K562 (cell line): ENCODE data around the gene CNIH3. TPM values are rescaled to one million over a fixed set of nuclear protein-coding genes. Genes with fewer than 3 reads are reported as not detected.

Source experiments
- ATAC-seq: fragments of 200-7000 bp; cut with Tn5 transposase; 3 replicates; pipeline ENCODE4 v1.9.1; 2020; ENCODE audit warnings: moderate library complexity
- BruUV-seq: library from RNA; stranded (reverse); fragments of 400-500 nt; replicated peaks from 2 replicates; lab custom pipeline; 2021; lab: Mats Ljungman, UMichigan
- CTCF ChIA-PET: fragments of 300-600 bp; formaldehyde crosslinking; extraction: SDS; loops from one replicate; lab custom pipeline; 2021; ENCODE audit warnings: low intra/inter-chr PET ratio; lab: Yijun Ruan, JAX
- POLR2A ChIA-PET: fragments of 300-600, 350-650 bp; sonication (Branson Sonifier 250); formaldehyde crosslinking; extraction: SDS; loops from one replicate; lab custom pipeline; 2021; ENCODE audit warnings: antibody characterized with exemption, inconsistent platforms; lab: Yijun Ruan, JAX
- DNase-seq, 4 experiments: peaks; one replicate each; pipeline versions ENCODE4 v3.0.0 to v3.0.0-alpha.2; 2011 to 2018; ENCODE audit warnings: low spot score in 3 of 4, mixed read lengths in 3 of 4; ENCODE audit errors: extremely low read depth in 1 of 4
- FAIRE-seq: peaks from 2 replicates; lab custom pipeline; 2011; peaks lifted over from hg19 to GRCh38; lab: Jason Lieb, UNC
- H2AFZ ChIP-seq: 2 replicates; pipeline ENCODE4 v1.6.0; 2011; ENCODE audit warnings: low read depth, low read length, control low read depth, inconsistent platforms
- H3K27ac ChIP-seq: fragments of 200-600 bp; 3 replicates; pipeline ENCODE4 v1.8.0; 2011; ENCODE audit warnings: low read depth, mild to moderate bottlenecking, control low read depth, inconsistent platforms, low read length, moderate library complexity, mixed read lengths; ENCODE audit errors: extremely low read depth
- H3K27me3 ChIP-seq, 2 experiments: fragments of 300-600 bp in 1 of 2; 2 replicates in 1 of 2; 3 replicates in 1 of 2; pipeline versions ENCODE4 v1.6.0 to v1.8.0; 2011; ENCODE audit warnings: inconsistent platforms in 2 of 2, low read length in 2 of 2, mild to moderate bottlenecking in 1 of 2, mixed read lengths in 1 of 2, moderate library complexity in 1 of 2; ENCODE audit not compliant: control insufficient read depth in 2 of 2, insufficient read depth in 2 of 2
- H3K36me3 ChIP-seq: fragments of 300-600 bp; 3 replicates; pipeline ENCODE4 v1.8.0; 2011; ENCODE audit warnings: mild to moderate bottlenecking, low read length, inconsistent platforms; ENCODE audit not compliant: control insufficient read depth, insufficient read depth
- H3K4me1 ChIP-seq, 2 experiments: fragments of 200-600 bp in 1 of 2; replicated peaks in 1 of 2; 2 replicates in 1 of 2; 3 replicates in 1 of 2; pipeline versions ENCODE4 v1.5.1 to v1.8.0; 2011; ENCODE audit warnings: inconsistent platforms in 2 of 2, low read length in 2 of 2, mild to moderate bottlenecking in 1 of 2, mixed read lengths in 1 of 2, moderate library complexity in 1 of 2; ENCODE audit not compliant: control insufficient read depth in 2 of 2, insufficient read depth in 2 of 2
- H3K4me2 ChIP-seq: 2 replicates; pipeline ENCODE4 v1.6.1; 2011; ENCODE audit warnings: low read length, control low read depth, inconsistent platforms, mixed read lengths; ENCODE audit not compliant: insufficient read depth
- H3K4me3 ChIP-seq: fragments of 200-600 bp; sonication (generic), shearing (Covaris generic); 2 replicates; pipeline ENCODE4 v1.5.1; 2016; ENCODE audit warnings: control low read depth, inconsistent platforms
- H3K79me2 ChIP-seq: fragments of 200-600 bp; 3 replicates; pipeline ENCODE4 v1.8.0; 2011; ENCODE audit warnings: low read length, inconsistent platforms; ENCODE audit not compliant: control insufficient read depth, insufficient read depth
- H3K9ac ChIP-seq, 2 experiments: 2 replicates each; pipeline versions ENCODE4 v1.6.0 to v1.6.1; 2011; ENCODE audit warnings: low read depth in 2 of 2, low read length in 2 of 2, control low read depth in 1 of 2, inconsistent platforms in 1 of 2, mild to moderate bottlenecking in 1 of 2, mixed read lengths in 1 of 2; ENCODE audit not compliant: insufficient read depth in 1 of 2
- H3K9me1 ChIP-seq: one replicate; pipeline ENCODE4 v1.6.0; 2011; ENCODE audit warnings: inconsistent platforms, mild to moderate bottlenecking, low read length, moderate library complexity; ENCODE audit not compliant: control insufficient read depth, insufficient read depth
- H3K9me3 ChIP-seq: replicated peaks from 2 replicates; pipeline ENCODE4 v1.5.1; 2011; ENCODE audit warnings: low read depth, low read length, inconsistent platforms; ENCODE audit not compliant: control insufficient read depth, insufficient read depth
- H4K20me1 ChIP-seq: replicated peaks from 2 replicates; pipeline ENCODE4 v1.6.1; 2011; ENCODE audit warnings: low read length, inconsistent platforms, mixed read lengths; ENCODE audit not compliant: control insufficient read depth, insufficient read depth
- FOXJ2 ChIP-seq: fragments of 200-800 bp; sonication (Bioruptor generic); IDR thresholded peaks from 2 replicates; pipeline ENCODE4 v1.6.1; 2016; ENCODE audit warnings: missing genetic modification characterization, missing compliant biosample characterization
- HEY1 ChIP-seq: fragments of 250-450 bp; sonication (Bioruptor Pico); IDR thresholded peaks from 2 replicates; pipeline ENCODE4 v1.5.0; 2020; ENCODE audit warnings: mild to moderate bottlenecking, moderate library complexity, borderline replicate concordance
- KLF1 ChIP-seq: fragments of 450-650 bp; IDR thresholded peaks from 2 replicates; pipeline ENCODE4 v1.6.1; 2016; ENCODE audit warnings: missing genetic modification characterization, missing compliant biosample characterization
- MXD1 ChIP-seq: fragments of 250-450 bp; sonication (Bioruptor Pico); IDR thresholded peaks from 2 replicates; pipeline ENCODE4 v1.8.0; 2021; ENCODE audit warnings: borderline replicate concordance, mild to moderate bottlenecking, moderate library complexity; ENCODE audit not compliant: poor library complexity, severe bottlenecking
- POLR2AphosphoS2 ChIP-seq: IDR thresholded peaks from 2 replicates; pipeline ENCODE4 v1.6.1; 2012; ENCODE audit warnings: low read length, improper control_type of control experiment
- RB1 ChIP-seq: fragments of 450-650 bp; IDR thresholded peaks from 2 replicates; pipeline ENCODE4 v1.6.1; 2017; ENCODE audit warnings: low read depth, mild to moderate bottlenecking
- TAL1 ChIP-seq: fragments of 450-650 bp; IDR thresholded peaks from 2 replicates; pipeline ENCODE4 v1.6.1; 2016; ENCODE audit warnings: mild to moderate bottlenecking
- USF2 ChIP-seq: sonication (generic); formaldehyde crosslinking; IDR thresholded peaks from 2 replicates; pipeline ENCODE4 v1.5.0; 2020; ENCODE audit warnings: missing genetic modification reagents
- ZBED1 ChIP-seq: IDR thresholded peaks from 2 replicates; pipeline ENCODE4 v1.6.1; 2014
- ZNF175 ChIP-seq: fragments of 200-800 bp; sonication (Bioruptor generic); IDR thresholded peaks from 2 replicates; pipeline ENCODE4 v1.6.1; 2016; ENCODE audit warnings: low read depth, mild to moderate bottlenecking, missing genetic modification characterization, missing compliant biosample characterization
- ZNF324 ChIP-seq: fragments of 250-450 bp; sonication (Bioruptor Pico); IDR thresholded peaks from 2 replicates; pipeline ENCODE4 v1.4.0; 2020; ENCODE audit warnings: mild to moderate bottlenecking
- ZNF408 ChIP-seq: fragments of 250-450 bp; sonication (Bioruptor Pico); IDR thresholded peaks from 2 replicates; pipeline ENCODE4 v1.4.0; 2020; ENCODE audit warnings: low read depth, mild to moderate bottlenecking, moderate library complexity
- ZNF644 ChIP-seq: fragments of 200-800 bp; sonication (Bioruptor generic); IDR thresholded peaks from 2 replicates; pipeline ENCODE4 v1.6.1; 2016; ENCODE audit warnings: low read depth, missing genetic modification characterization, missing compliant biosample characterization
- ZNF668 ChIP-seq: fragments of 250-450 bp; sonication (Bioruptor Pico); IDR thresholded peaks from 2 replicates; pipeline ENCODE4 v1.8.0; 2022; ENCODE audit warnings: mild to moderate bottlenecking, inconsistent platforms
- ZNF780A ChIP-seq: fragments of 250-450 bp; sonication (Bioruptor Pico); IDR thresholded peaks from 2 replicates; pipeline ENCODE4 v1.5.0; 2021; ENCODE audit warnings: mild to moderate bottlenecking
- ZSCAN32 ChIP-seq: fragments of 450-650 bp; formaldehyde crosslinking; IDR thresholded peaks from 2 replicates; pipeline ENCODE4 v1.4.0; 2020; ENCODE audit warnings: mild to moderate bottlenecking, moderate library complexity
- WGBS: fragments of 100-300 bp; shearing (Covaris generic); methylation state at CpG from one replicate; pipeline ENCODE4 v1.1.6; 2016; ENCODE audit warnings: low coverage, mixed read lengths; ENCODE audit not compliant: insufficient coverage; ENCODE audit errors: missing lambda C conversion rate; 5-methylcytosine and 5-hydroxymethylcytosine counted together
- in situ Hi-C: fragments of 300-500 bp; cut with MboI; formaldehyde crosslinking; loops from 4 replicates; pipeline ENCODE4 v1.15.0; 2018; ENCODE audit warnings: inconsistent platforms, mixed read lengths
- intact Hi-C: fragments of 100-400 bp; cut with micrococcal nuclease; formaldehyde crosslinking; loops from 2 replicates; pipeline ENCODE4 v1.14.2; 2022
- polyA plus RNA-seq, 8 experiments: library from polyadenylated mRNA; depleted of rRNA in 4 of 8; stranded (reverse) in 5 of 8; unstranded in 3 of 8; fragments of >200 nt; fragmentation: Nextera tagmentation in 2 of 8; fragmentation: Illumina TruSeq in 1 of 8; extraction: Ambion mirVana in 2 of 8; extraction: Trizol in 1 of 8; gene quantifications; 2 replicates each; pipeline versions ENCODE4 v1.2.1 to v1.2.3, GENCODE V29; 2011 to 2014; ENCODE audit warnings: inconsistent platforms in 1 of 8, missing spikeins in 1 of 8
- total RNA-seq, 7 experiments: library from RNA; depleted of rRNA in 6 of 7; stranded (reverse); fragments of >200 nt in 6 of 7; fragmentation: Illumina TruSeq in 2 of 7; extraction: Trizol in 2 of 7; gene quantifications; 2 replicates each; pipeline versions ENCODE4 v1.2.1 to v1.2.3, GENCODE V29; 2011 to 2021; ENCODE audit warnings: low replicate concordance in 1 of 7

The CNIH3 gene
- total and polyA plus RNA-seq, 9 of the 15 experiments (the other 6 are each of a cell fraction or from before 2014, with no cell fraction given) = 0.14 to 1.8 (median 0.79) TPM

- Histone ChIP-seq H3K27ac (no peak overlapping the region), H3K4me1 (peaks cover 0 to 15% of the 10 kb centered on the region in 2 experiments; a peak in 2 of 5 replicates), H3K36me3 (no peaks in the 10 kb centered on the region), H3K4me3 (no peak overlapping the region), H3K9ac (no peak overlapping the region), H3K4me2 (no peak overlapping the region), H3K9me3 (no peaks in the 10 kb centered on the region; the same call in none of the 2 replicates), H3K9me1 (no peaks in the 10 kb centered on the region), H2AFZ (no peak overlapping the region), H3K79me2 (no peaks in the 10 kb centered on the region), H3K27me3 (peaks cover 46 to 55% of the 10 kb centered on the region in 2 experiments; a peak in 4 of 5 replicates), H4K20me1 (no peaks in the 10 kb centered on the region; the same call in 1 of the 2 replicates)
- no peak for DNase-seq
- in situ Hi-C loops (no loop called here), intact Hi-C loops (no loop called here)
- ChIA-PET CTCF (no interaction called here), POLR2A (interaction anchor here (1.0 kb wide), 1 partner anchor 15 kb away, joined by 4 read pairs; no protein-coding TSS in a partner anchor)
- 3% methylated on average over 4 of the region's 4 CpGs for WGBS
- ATAC-seq = no peak
- FAIRE-seq = no peak
- no TSS peak for BruUV-seq
- TF ChIP-seq POLR2AphosphoS2 (no peak), ZBED1 (no peak)
Observed at GRCh38 chr1:224619209-224619608, 3.1 kb downstream of the CNIH3 start.

- in situ Hi-C loops (no loop called here), intact Hi-C loops (no loop called here)
- ChIA-PET CTCF (no interaction called here), POLR2A (interaction anchor here (0.6 to 1.0 kb wide), 2 partner anchors 16 to 1127 kb away, joined by 4 read pairs; no protein-coding TSS in a partner anchor)
- Histone ChIP-seq H3K9me3 (no peaks in the 10 kb centered on the region; the same call in none of the 2 replicates), H3K9ac (no peak overlapping the region), H3K79me2 (no peaks in the 10 kb centered on the region), H3K4me3 (no peak overlapping the region), H2AFZ (no peak overlapping the region), H3K27ac (no peak overlapping the region), H3K27me3 (peaks cover 44 to 58% of the 10 kb centered on the region in 2 experiments; a peak in 4 of 5 replicates), H4K20me1 (no peaks in the 10 kb centered on the region; the same call in 1 of the 2 replicates), H3K4me2 (no peak overlapping the region), H3K4me1 (peaks cover 0 to 15% of the 10 kb centered on the region in 2 experiments; a peak in 2 of 5 replicates), H3K36me3 (no peaks in the 10 kb centered on the region), H3K9me1 (no peaks in the 10 kb centered on the region)
- 4% methylated on average over 2 of the region's 2 CpGs for WGBS
- no TSS peak for BruUV-seq
- no peak for DNase-seq
- ATAC-seq = no peak
- no peak for FAIRE-seq
- TF ChIP-seq USF2 (CRISPR knock-in tag) (no peak), TAL1 (no peak), ZNF780A (CRISPR knock-in tag) (no peak), ZNF668 (CRISPR knock-in tag) (no peak), MXD1 (no peak), ZNF644 (tag) (no peak), ZNF408 (no peak), HEY1 (CRISPR knock-in tag) (no peak), ZSCAN32 (CRISPR knock-in tag) (no peak), RB1 (no peak), FOXJ2 (tag) (no peak), KLF1 (tag) (no peak), ZNF324 (CRISPR knock-in tag) (no peak), ZNF175 (CRISPR knock-in tag) (no peak)
Observed at GRCh38 chr1:224620105-224620504, 4.0 kb downstream of the CNIH3 start.
